Renal pelvis (tissue), 12 donors: ENCODE results near the gene ZNF287. TPM values are rescaled to one million over a fixed set of nuclear protein-coding genes. Genes with fewer than 3 reads are reported as not detected.
"Not testable (repeated sequence)": the region's sequence is repeated elsewhere in the genome, so short reads cannot be mapped to it uniquely, and the experiment has no call there.

ENCODE experiments used
- DNase-seq: peaks from one replicate; pipeline ENCODE4 v3.0.0-alpha.2; 2013
- long read RNA-seq, 16 experiments: transcript quantifications; one replicate each; lab custom pipeline, GENCODE V29; 2026
- polyA plus RNA-seq, 3 donors: library from polyadenylated mRNA; unstranded; fragments of 120-200 nt; gene quantifications; one replicate each; pipeline ENCODE4 v1.2.1, GENCODE V29; 2013; ENCODE audit not compliant: insufficient read length in 3 of 3

Gene ZNF287
- 10 to 100 TPM in 1 of 3 donors, 1 to 10 TPM in 2; 9.2 to 10.2 (median 9.4) TPM for polyA plus RNA-seq
- long read RNA-seq, donor 1, result 0 reads
- long read RNA-seq, donor 2, transcript ZNF287-202 (6 exons, 3,208 nt), result major isoform, 7 of 7 reads
- long read RNA-seq, donor 2, partial matches to known transcripts, result 0 of 7 reads
- long read RNA-seq, donor 2, other reads (novel, unspliced or antisense), result 0 of 7 reads
- long read RNA-seq, donor 3, partial matches to known transcripts, result 0 of 2 reads
- long read RNA-seq, donor 3, other reads (novel, unspliced or antisense), result 0 of 2 reads
- long read RNA-seq, donor 4, partial matches to known transcripts, result 0 of 3 reads
- long read RNA-seq, donor 4, other reads (novel, unspliced or antisense), result 0 of 3 reads
- long read RNA-seq, donor 5, partial matches to known transcripts, result 0 of 1 reads
- long read RNA-seq, donor 5, other reads (novel, unspliced or antisense), result 0 of 1 reads
- long read RNA-seq, donor 6, partial matches to known transcripts, result 7 of 8 reads
- long read RNA-seq, donor 6, other reads (novel, unspliced or antisense), result 0 of 8 reads
- long read RNA-seq, donor 7, partial matches to known transcripts, result 0 of 3 reads
- long read RNA-seq, donor 7, other reads (novel, unspliced or antisense), result 0 of 3 reads
- long read RNA-seq, donor 8, partial matches to known transcripts, result 0 of 1 reads
- long read RNA-seq, donor 8, other reads (novel, unspliced or antisense), result 0 of 1 reads
- long read RNA-seq, donor 9, partial matches to known transcripts, result 0 of 1 reads
- long read RNA-seq, donor 9, other reads (novel, unspliced or antisense), result 0 of 1 reads
- long read RNA-seq, donor 10, partial matches to known transcripts, result 0 of 3 reads
- long read RNA-seq, donor 10, other reads (novel, unspliced or antisense), result 0 of 3 reads
- long read RNA-seq, donor 11, partial matches to known transcripts, result 0 of 4 reads
- long read RNA-seq, donor 11, other reads (novel, unspliced or antisense), result 0 of 4 reads
- long read RNA-seq, donor 12, partial matches to known transcripts, result 0 of 4 reads
- long read RNA-seq, donor 12, other reads (novel, unspliced or antisense), result 0 of 4 reads
- long read RNA-seq, donor 13, partial matches to known transcripts, result 0 of 1 reads
- long read RNA-seq, donor 13, other reads (novel, unspliced or antisense), result 0 of 1 reads
- long read RNA-seq, donor 14, result 0 reads
- long read RNA-seq, donor 15, result 0 reads
- long read RNA-seq, donor 16, transcript ZNF287-202 (6 exons, 3,208 nt), result major isoform, 5 of 11 reads
- long read RNA-seq, donor 16, partial matches to known transcripts, result 6 of 11 reads
- long read RNA-seq, donor 16, other reads (novel, unspliced or antisense), result 0 of 11 reads

DNA sequence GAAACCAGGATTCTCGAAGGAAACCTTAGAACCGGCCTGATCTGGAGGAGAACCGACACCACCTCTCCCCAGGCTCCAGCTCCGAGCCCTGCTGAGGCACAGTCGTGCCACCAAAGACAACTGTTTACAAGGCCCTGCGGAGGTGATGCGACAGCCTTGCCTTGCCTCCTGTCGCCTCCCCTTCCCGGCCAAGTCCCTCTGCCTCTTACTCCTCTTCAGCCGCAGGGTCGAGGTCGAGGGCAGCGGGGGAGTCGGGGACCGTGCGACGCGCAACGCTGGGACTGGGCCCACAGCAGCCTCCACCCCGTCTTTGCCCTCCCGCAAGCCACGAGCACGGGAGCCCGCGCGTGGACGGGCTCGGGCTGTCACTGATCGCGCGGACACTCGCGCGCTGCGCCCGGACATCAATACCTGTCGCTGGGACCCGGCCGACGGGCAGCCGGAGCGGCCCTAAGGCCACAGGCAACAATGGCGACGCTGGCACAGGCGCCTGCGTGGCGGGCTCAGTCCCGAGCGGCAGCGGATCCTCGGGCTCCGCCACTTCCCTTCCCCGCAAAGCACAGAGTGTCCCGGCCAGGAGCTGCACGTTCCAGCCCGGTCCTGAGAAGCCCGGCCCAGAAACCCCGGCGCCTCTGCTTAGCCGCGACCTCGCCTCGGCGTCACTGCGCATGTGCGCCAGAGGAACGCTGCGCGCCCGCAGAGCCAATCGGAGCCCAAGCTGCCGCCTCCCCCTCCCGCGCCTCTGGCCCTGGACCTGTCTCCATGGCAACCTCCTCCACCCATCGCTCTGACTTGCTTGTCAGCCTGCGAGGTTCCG lies at the start of gene ZNF287:
Gene ZNF287 (minus strand): TSS at position 664 of the 817 bp plus-strand sequence. CDS start 1,473 bp downstream, outside the sequence.
- DNase-seq, result peak; percentile 90

DNA sequence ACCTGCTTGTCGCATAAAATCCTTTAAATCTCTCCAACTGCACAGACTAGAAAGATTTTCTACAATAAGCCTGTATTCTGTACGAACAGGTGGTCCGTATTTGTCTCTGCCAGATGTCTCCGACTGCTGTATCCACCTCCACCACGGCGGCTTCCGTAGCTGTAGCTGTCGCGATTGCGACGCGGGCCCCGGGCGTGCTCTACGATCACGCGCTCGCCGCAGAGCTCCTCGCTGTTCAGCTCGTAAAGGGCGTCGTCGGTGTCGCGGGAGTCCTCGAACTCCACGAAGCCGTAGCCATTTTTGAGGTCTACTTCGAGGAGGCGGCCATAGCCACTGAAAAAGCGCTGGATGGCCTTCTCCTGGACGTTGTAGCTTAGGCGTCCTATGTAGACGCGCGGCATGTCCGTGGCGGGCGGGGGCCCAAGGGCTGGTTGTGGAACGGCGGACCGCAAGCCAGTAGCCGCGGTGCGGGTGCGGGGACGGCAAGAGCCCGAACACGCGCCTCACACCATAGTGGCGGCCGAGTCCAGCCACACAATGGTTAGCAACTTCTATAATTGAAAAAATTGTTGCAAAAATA lies 48.6 kb upstream of the ZNF287 start:
- no peak for DNase-seq

DNA sequence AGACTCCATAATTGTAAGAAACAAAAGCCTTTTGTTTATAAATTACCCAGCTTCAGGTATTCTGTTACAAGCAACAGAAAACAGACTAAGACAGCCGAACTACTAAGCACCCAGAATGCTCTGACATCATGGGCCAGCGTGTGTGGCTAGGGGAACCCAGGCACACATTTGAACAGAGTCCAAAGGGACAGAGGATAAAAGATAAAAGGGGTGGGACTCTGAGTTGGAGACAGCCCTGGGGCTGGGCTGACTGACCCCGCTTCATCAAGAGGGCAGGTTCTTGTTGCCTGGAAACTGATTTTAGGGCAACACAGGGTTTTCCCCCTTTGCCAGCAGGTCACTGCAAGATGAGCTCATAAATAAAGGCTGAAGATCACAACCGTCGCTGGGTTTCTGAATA lies 30.5 kb upstream of the ZNF287 start:
- no peak for DNase-seq

DNA sequence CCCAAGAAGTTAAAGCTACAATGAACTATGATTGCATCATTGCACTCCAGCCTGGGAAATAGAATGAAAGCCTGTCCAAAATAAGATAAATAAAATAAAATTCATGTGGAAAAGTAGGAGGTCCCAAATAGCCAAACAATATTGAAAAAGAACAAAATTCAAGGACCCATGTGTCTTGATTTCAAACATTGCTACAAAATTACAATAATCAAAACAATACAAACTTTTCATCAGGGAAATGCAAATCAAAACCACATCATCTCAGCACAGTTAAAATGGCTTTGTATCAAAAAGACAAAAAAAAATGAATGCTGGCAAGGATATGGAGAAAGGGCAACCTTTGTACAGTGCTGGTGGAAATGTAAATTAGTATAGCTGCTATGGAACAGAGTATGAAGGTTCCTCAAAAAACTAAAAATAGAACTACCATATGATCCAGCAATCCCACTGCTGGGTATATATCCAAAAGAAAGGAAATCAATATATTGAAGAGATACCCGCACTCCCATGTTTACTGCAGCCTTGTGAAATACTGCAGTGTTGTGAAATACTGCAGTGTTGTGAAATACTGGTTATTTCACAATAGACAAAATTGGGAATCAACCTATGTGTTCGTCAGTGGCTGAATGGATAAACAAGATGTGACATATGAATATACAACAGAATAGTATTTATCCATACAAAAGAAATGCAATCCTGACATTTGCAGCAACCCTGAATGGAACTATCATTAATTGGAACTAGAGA lies 24.5 kb upstream of the ZNF287 start:
- DNase-seq, result no peak

DNA sequence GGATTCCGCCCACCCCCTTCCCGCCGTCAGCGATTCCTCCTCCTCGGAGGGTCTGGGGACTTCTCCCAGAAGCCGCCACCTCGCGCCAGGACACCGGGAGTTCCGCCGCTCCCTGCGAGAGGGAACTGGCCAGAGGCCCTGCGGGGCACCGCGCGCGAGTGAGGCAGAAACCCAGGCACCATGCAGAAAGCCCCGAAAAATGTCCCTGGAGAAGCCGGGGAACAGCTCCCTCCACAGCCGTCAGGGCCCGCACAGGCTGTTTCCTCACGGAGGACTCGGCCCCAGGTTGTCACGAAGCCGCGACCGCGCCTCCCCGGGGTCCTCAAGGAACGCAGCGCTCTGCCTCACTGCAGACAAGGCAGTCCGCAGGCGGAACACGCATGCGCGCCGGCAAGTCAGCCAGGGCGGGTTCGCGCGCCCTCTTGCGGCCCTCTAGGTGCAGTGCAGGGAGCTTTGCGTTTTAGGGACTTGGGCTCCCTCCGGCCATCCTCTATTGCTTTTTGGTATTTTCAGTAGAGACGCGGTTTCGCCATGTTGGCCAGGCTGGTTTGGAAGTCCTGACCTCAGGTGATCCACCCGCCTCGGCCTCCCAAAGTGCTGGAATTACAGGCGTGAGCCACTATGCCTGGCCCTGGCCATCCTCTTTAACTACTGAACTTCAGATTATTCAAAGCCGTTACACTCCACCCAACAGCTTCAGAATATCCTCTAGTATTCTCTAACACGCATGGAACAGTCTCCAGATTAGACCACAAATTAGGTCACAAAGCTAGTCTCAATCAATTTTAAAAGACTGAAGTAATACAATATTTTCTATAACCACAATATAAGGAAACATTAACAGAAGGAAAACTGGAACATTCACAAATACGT lies 20.3 kb upstream of the ZNF287 start:
- peak; percentile 88 for DNase-seq

DNA sequence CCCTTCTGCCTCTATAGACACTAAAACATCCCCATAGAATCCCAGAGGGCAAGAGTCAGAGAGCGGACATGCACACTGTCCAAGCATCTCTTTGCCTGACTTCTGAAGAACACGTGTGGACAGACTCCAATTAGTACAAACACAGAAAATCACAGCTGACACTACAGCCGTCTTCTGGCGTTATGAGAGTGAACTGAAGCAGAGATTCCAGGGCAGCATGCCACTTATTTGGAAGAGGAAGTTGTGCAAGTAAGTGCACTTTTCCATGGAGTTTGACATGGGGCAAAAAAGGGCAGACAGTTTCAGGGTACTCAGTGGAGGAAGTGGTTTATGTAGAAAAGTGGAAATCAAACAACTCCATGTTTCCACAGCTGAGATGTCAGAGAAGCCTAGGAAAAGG lies 16.8 kb upstream of the ZNF287 start:
- DNase-seq, result no peak

DNA sequence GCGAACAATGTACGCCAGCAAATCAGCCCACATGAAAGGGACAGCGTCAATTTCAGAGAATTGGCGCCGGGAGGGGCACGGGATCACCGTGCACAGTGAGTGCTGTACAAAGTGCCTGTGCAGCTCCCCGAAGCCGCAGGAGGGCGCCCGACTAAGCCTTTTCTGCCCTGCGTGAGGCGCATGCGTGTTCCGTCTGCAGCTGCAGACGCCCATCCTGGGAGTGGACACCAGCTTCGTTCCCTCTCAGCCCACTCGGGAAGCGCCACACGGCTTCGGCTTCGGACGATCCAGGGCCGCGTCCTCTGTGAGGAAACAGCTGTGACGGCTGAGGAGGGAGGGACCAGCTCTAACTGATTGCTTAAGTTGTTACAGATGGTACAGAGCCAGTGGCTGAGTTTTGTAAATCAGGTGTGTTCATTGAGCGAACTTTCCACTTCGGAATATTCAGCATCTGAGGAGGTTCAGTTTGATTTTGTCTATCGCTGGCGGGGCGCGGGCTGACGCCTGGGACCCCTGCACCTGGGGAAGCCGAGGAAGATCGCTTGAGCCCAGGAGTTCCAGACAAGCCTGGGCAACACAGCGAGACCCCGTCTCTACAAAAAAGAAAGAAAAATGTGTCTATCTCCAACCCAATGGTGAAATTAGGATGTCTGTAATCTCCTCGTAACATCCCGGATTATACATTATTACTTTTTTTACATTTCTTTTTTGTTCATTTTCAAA lies 15.4 kb upstream of the ZNF287 start:
- peak; percentile 89 for DNase-seq

DNA sequence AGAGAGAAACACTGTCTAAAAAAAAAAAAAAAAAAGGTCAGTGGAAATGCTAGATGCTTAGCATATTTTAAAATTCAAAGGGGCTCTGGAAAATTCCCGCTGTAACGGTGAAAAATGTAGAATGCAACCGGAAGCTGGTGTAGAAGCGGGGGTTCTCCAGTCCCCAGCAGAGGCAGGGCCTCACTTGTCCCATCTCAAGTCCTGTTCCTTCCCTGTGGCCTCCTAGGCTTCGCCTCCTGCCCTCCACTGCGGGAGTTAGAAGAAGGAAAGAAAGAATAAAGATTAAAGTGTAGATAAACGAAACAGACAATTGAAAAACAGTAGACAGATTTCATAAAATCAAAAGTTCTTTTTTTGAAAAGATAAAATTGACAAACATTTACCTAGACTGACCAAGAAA lies 14.8 kb upstream of the ZNF287 start:
- DNase-seq, result no peak

DNA sequence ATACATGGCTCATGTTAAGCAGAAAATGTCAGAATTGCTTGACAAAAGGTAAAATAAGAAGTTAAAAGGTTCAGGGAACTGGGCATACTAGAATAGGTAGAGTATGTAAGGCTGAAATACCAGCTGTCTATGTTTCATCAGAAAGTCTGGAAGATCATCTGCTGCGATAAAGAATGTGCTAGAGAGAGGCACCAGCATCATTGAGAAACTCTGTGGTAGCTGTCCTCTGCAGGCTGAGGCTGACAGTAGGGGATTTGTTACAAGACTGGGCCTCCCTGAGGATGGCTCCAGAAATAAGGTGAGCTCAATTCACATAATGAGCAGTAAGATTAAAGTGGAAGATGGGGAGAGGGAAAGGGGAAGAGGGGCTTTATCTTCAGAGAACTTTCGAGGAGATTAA lies 4.5 kb upstream of the ZNF287 start:
- DNase-seq, result no peak

DNA sequence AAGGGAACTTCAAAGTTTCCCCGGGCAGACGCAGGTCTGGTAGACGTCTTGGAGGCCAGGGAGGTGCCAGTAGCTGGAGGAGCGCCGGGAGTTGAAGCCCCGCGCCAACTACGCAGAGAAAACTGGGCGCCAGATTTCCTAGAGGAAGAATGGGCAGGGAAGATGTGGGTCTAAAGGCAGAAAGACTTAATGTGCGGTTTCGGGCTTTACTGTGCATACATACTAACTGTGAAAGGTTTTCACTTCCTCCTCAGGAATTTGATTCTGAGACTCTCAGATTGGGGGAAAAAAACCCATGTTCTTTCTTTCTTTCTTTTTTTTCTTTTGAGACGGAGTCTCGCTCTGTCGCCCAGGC lies 331 bp upstream of the ZNF287 start:
- no peak for DNase-seq

DNA sequence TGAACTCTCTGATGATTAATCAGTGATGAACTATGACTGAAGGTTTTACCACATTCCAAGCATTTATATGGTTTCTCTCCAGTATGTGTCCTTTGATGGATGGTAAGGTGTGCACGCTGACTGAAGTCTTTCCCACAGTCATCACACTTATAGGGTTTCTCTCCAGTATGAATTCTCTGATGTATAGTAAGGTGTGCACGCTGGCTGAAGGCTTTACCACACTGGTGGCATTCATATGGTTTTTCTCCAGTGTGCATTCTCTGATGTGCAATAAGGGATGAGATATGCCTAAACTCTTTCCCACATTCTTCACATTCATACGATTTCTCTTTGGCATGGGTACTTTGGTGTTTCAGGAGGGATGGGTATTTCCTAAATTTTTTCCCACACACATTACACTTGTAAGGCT lies 16.4 kb downstream of the ZNF287 start:
- no peak for DNase-seq

DNA sequence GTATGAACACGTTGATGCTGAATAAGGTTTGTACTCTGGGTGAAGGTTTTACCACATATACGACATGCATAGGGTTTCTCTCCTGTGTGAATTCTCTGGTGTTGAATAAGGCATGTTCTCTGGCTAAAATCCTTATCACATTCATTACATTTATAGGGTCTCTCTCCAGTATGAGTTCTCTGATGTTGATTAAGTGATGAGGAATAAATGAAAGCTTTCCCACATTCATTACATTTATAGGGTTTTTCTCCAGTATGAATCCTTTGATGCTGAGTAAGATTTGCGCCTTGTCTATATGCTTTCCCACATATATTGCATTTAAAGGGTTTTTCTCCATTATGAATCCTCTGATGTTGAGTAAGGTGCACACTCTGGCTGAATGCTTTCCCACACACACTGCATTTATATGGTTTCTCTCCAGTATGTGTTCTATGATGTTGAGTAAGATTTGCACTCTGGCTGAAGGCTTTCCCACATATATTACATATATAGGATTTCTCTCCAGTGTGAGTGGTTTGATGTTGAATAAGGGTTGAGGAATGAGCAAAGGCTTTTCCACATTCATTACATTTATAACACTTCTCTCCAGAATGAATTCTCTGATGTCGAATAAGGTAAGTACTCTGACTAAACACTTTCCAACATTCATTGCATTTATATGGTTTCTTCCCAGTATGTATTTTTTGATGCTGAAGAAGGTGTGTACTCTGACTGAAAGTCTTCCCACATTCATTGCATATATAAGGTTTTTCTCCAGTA lies 16.9 kb downstream of the ZNF287 start:
- DNase-seq, result no peak

DNA sequence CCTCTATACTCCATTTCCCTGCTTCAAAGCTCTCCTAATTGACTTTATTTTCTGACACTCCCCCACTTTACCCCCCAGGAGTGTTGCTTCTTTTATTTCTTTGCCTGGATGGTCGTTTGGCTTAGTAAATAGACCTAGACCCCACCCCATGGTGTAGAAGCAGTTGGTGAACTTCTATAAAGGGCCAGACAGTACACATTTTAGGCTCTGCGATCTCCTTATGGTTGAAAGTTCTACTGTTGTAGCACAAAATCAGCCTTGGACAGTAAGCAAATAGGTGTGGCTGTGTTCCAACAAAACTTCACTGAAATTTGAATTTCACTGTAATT lies 31.9 kb downstream of the ZNF287 start:
- DNase-seq, result no peak

DNA sequence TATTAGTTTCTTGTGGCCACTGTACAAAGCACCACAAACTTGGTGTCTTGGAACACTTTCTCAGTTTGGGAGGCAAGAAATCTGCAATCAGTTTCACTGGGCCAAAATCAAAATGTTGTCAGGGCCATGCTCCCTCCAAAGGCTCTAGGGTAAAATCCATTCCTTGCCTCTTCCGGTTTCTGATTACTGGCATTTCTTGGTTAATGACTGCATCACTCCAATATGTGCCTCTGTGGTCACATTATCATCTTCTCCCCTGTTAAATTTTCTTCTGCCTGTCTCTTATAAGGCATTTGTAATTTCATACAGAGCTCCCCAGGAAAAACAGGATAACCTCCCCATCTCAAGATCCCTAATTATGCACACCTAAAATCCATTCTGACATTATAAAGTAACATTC lies 34.8 kb downstream of the ZNF287 start:
- no peak for DNase-seq

DNA sequence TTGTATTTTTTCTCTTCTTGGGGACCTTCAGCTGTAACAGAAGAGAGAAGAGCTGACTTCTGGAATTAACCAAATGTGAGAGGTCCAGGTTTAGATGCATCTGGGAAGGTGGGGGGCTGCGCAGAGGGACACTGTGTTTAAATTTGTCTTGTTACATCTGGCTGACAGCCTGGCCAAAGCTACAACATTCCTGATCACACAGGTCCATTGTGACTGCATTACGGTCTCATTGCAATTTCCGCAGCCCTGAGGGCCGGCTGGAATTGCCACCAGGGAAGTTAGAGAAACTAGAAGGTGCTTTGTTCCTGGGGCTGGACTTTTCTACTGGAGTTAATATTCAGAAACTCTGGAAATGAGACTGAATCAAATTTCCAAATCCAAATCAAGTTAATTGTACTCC lies 39.1 kb downstream of the ZNF287 start:
- no peak for DNase-seq

DNA sequence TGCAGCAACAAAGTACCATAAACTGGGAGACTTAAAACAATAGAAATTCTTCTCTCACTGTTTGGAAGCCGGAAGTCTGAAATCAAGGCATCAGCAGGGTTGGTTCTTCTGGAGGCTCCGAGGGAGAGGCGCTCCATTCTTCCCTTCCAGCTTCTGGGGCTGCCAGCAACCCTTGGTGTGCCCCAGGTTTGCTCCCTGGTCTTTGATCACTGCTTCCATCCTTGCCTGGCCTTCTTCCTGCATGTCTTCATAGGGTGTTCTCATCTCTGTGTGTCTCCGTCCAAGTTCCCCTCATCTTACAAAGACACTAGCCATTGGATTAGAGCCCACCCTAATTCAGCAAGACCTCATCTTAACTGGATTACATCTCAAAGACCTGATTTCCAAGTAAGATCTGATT lies 41.7 kb downstream of the ZNF287 start:
- no peak for DNase-seq

DNA sequence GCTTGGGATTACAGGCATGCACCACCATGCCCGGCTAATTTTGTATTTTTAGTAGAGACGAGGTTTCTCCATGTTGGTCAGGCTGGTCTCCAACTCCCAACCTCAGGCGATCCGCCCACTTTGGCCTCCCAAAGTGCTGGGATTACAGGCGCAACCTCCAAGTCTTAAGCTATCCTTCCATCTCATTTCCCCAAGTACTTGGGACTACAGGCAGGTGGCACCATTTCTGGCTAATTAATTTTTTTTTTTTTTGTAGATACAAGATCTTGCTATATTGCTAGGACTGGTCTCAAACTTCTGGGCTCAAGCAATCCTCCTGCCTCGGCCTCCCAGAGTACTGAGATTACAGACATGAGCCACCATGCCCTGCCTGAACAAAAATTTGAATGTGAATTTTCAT lies 43.4 kb downstream of the ZNF287 start:
- not testable (repeated sequence) for DNase-seq
